Measurements from ENCODE around the gene MRPS24. TPM values are rescaled to one million over a fixed set of nuclear protein-coding genes. Genes with fewer than 3 reads are reported as not detected.

MRPS24 gene
- total RNA-seq, 1 donor from 2014 or later, result 168 TPM

GRCh38 chr7:43876241-43876640 lies 6.9 kb upstream of the MRPS24 start:
- no peak for TF ChIP-seq CTCF (IDR thresholded peaks at IDR 0.05; ENCODE audit: insufficient read depth, low read length, poor library complexity, severe bottlenecking)
- no peak for DNase-seq (ENCODE audit: low read depth)
- Histone ChIP-seq H3K36me3 (ENCODE audit: control insufficient read depth, insufficient read depth, low read length) (no peaks in the 10 kb centered on the region), H3K4me3 (ENCODE audit: low read depth, low read length) (no peak overlapping the region), H3K27me3 (ENCODE audit: control insufficient read depth, insufficient read depth, low read length) (no peaks in the 10 kb centered on the region)

- Histone ChIP-seq H3K27me3 (ENCODE audit: control insufficient read depth, insufficient read depth, low read length) (no peaks in the 10 kb centered on the region), H3K36me3 (ENCODE audit: control insufficient read depth, insufficient read depth, low read length) (no peaks in the 10 kb centered on the region), H3K4me3 (ENCODE audit: low read depth, low read length) (no peak overlapping the region)
- TF ChIP-seq CTCF (IDR thresholded peaks at IDR 0.05; ENCODE audit: insufficient read depth, low read length, poor library complexity, severe bottlenecking), result no peak
- DNase-seq (ENCODE audit: low read depth), result no peak
Observed at GRCh38 chr7:43873300-43873699, 4.0 kb upstream of the MRPS24 start.

- TF ChIP-seq CTCF (IDR thresholded peaks at IDR 0.05; ENCODE audit: insufficient read depth, low read length, poor library complexity, severe bottlenecking), result no peak
- Histone ChIP-seq H3K36me3 (ENCODE audit: control insufficient read depth, insufficient read depth, low read length) (no peaks in the 10 kb centered on the region), H3K27me3 (ENCODE audit: control insufficient read depth, insufficient read depth, low read length) (no peaks in the 10 kb centered on the region), H3K4me3 (ENCODE audit: low read depth, low read length) (no peak overlapping the region)
- DNase-seq (ENCODE audit: low read depth), result peak; percentile 23
Observed at GRCh38 chr7:43872406-43873110, 3.2 kb upstream of the MRPS24 start.

GRCh38 chr7:43871064-43871463 lies 1.7 kb upstream of the MRPS24 start:
- H3K4me3 ChIP-seq (ENCODE audit: low read depth, low read length), result no peak overlapping the region
- no peaks in the 10 kb centered on the region for H3K27me3 ChIP-seq (ENCODE audit: control insufficient read depth, insufficient read depth, low read length)
- TF ChIP-seq CTCF (IDR thresholded peaks at IDR 0.05; ENCODE audit: insufficient read depth, low read length, poor library complexity, severe bottlenecking), result no peak
- no peak for DNase-seq (ENCODE audit: low read depth)
- H3K36me3 ChIP-seq (ENCODE audit: control insufficient read depth, insufficient read depth, low read length), result peaks cover 2% of the 10 kb centered on the region

GRCh38 chr7:43870316-43870715 lies 999 bp upstream of the MRPS24 start:
- TF ChIP-seq CTCF (IDR thresholded peaks at IDR 0.05; ENCODE audit: insufficient read depth, low read length, poor library complexity, severe bottlenecking), result no peak
- H3K27me3 ChIP-seq (ENCODE audit: control insufficient read depth, insufficient read depth, low read length), result no peaks in the 10 kb centered on the region
- H3K4me3 ChIP-seq (ENCODE audit: low read depth, low read length), result no peak overlapping the region
- DNase-seq (ENCODE audit: low read depth), result no peak
- peaks cover 2% of the 10 kb centered on the region for H3K36me3 ChIP-seq (ENCODE audit: control insufficient read depth, insufficient read depth, low read length)

GRCh38 chr7:43869867-43870240 lies 537 bp upstream of the MRPS24 start:
- Histone ChIP-seq H3K27me3 (ENCODE audit: control insufficient read depth, insufficient read depth, low read length) (no peaks in the 10 kb centered on the region), H3K36me3 (ENCODE audit: control insufficient read depth, insufficient read depth, low read length) (peaks cover 2% of the 10 kb centered on the region), H3K4me3 (ENCODE audit: low read depth, low read length) (peak overlapping the region; percentile 92)
- no peak for TF ChIP-seq CTCF (IDR thresholded peaks at IDR 0.05; ENCODE audit: insufficient read depth, low read length, poor library complexity, severe bottlenecking)
- DNase-seq (ENCODE audit: low read depth), result peak; percentile 77
